Epithelial cell of esophagus (primary cell): ENCODE measurements around the gene NAIF1.

Source experiments
- DNase-seq: peaks from one replicate; pipeline ENCODE4 v3.0.0; 2010; ENCODE audit warnings: low read depth
- H3K4me3 ChIP-seq: 2 replicates; pipeline ENCODE4 v1.5.1; 2011; ENCODE audit warnings: mild to moderate bottlenecking, low read length, control low read depth
- CTCF ChIP-seq: IDR thresholded peaks from 2 replicates; pipeline ENCODE4 v1.5.1; 2011; ENCODE audit warnings: low read depth, mild to moderate bottlenecking, low read length, control low read depth, inconsistent platforms; ENCODE audit not compliant: insufficient read depth; ENCODE audit errors: missing control alignments

Gene NAIF1

GRCh38 chr9:128109050-128109709 lies 42.1 kb upstream of the NAIF1 start:
- TF ChIP-seq CTCF = no peak
- H3K4me3 ChIP-seq = no peak overlapping the region
- DNase-seq = no peak

GRCh38 chr9:128108269-128109049 lies 41.3 kb upstream of the NAIF1 start:
- no peak overlapping the region for H3K4me3 ChIP-seq
- DNase-seq = no peak
- no peak for TF ChIP-seq CTCF

- TF ChIP-seq CTCF = no peak
- DNase-seq = no peak
Measured at GRCh38 chr9:128107468-128108268, 40.5 kb upstream of the NAIF1 start.

GRCh38 chr9:128106940-128107467 lies 39.9 kb upstream of the NAIF1 start:
- no peak overlapping the region for H3K4me3 ChIP-seq
- no peak for DNase-seq
- no peak for TF ChIP-seq CTCF

More at GRCh38 chr9:128107468-128108268, 40.5 kb upstream of the NAIF1 start:
- no peak overlapping the region for H3K4me3 ChIP-seq

- no peak for DNase-seq
- no peak overlapping the region for H3K4me3 ChIP-seq
- no peak for TF ChIP-seq CTCF
Measured at GRCh38 chr9:128106181-128106939, 39.2 kb upstream of the NAIF1 start.

- no peak for DNase-seq
- H3K4me3 ChIP-seq = no peak overlapping the region
- no peak for TF ChIP-seq CTCF
Measured at GRCh38 chr9:128105538-128106175, 38.5 kb upstream of the NAIF1 start.
